KOPT-K1 (cell line): Measurements from ENCODE around the gene HEXB.

Experiments used
- H3K27ac ChIP-seq: fragments of 200-600 bp; sonication (generic); 2 replicates; pipeline ENCODE4 v1.5.1; 2016; ENCODE audit warnings: antibody characterized with exemption, mild to moderate bottlenecking, low read depth, low read length; ENCODE audit not compliant: poor library complexity, severe bottlenecking
- H3K36me3 ChIP-seq: fragments of 200-600 bp; sonication (generic); 2 replicates; pipeline ENCODE4 v1.5.1; 2017; ENCODE audit warnings: antibody characterized with exemption, mild to moderate bottlenecking, low read length, moderate library complexity; ENCODE audit not compliant: insufficient read depth
- H3K9me3 ChIP-seq: fragments of 200-600 bp; sonication (generic); 2 replicates; pipeline ENCODE4 v1.5.1; 2017; ENCODE audit warnings: antibody characterized with exemption, low read length, mild to moderate bottlenecking; ENCODE audit not compliant: insufficient read depth, poor library complexity, severe bottlenecking

The HEXB gene

DNA sequence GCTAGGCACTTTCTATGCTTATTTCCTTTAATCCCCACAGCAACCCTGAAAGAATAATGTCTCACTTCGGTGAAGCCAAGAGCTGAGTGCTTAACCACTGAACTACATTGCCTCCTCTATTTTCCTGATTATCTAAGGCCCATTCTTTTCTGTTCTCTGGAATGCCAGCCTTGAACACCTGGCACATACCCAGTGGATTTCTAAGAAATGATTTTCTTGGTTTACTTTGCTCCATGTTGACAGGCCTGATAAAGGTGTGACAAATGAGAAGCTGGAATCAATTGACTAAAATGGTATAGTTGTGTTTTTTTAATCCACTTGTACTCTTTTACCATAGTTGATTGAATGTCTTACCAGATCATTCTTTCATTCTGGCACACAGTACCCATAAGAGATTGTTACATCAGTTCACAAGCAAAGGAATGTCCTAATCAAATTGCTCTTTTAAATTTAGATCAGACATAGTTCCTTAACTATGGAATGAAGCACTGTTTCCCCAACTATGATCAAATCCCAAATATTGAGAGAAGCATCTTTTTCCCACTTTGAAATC is 35.5 kb upstream of the HEXB start:
- Histone ChIP-seq H3K27ac (no peak overlapping the region), H3K36me3 (no peaks in the 10 kb centered on the region), H3K9me3 (no peaks in the 10 kb centered on the region)

- H3K9me3 ChIP-seq: no peaks in the 10 kb centered on the region
- H3K36me3 ChIP-seq: no peaks in the 10 kb centered on the region
- H3K27ac ChIP-seq: no peak overlapping the region
Observed at GRCh38 chr5:74651710-74652109, 33.3 kb upstream of the HEXB start.

DNA sequence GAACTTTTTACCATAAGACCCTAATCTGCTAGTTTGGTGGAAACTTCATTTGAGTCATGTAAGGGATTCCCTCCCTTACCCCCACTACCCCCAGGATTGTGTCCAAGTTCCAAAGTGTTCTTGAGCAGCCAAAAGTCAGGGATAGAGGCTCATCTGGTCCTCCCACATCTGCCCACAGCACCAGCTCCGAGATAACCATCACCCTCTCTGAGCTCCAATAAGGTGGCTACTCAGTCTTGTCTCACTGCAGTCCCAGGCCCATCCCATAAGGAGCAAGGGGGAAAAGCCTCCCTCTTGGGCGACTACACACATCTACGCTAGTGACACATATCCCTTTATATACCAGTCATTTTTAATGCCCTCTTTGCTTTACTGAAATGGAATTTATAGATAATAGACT is 32.5 kb upstream of the HEXB start:
- H3K27ac ChIP-seq: no peak overlapping the region
- no peaks in the 10 kb centered on the region for H3K36me3 ChIP-seq
- no peaks in the 10 kb centered on the region for H3K9me3 ChIP-seq

DNA sequence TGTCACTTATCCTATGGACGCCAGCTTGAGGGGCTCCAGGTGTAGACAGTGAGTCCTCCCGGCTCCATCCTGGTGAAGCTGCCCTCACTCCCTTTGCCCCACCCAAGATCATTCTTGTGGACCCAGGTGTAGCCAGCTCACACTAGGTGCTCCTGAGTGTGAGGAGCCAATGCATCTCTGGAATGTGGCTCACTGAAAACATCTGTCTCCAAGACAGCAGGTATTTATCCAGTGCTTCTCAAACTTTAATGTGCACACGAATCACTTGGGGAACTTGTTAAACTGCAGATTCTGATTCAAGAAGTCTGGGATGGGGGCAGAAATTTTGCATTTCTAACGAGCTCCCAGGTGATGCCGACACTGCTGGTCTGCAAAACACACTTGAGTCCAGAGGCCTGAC is 31.0 kb upstream of the HEXB start:
- H3K36me3 ChIP-seq: no peaks in the 10 kb centered on the region

GRCh38 chr5:74655206-74655605 is 29.8 kb upstream of the HEXB start:
- no peak overlapping the region for H3K27ac ChIP-seq
- H3K36me3 ChIP-seq: no peaks in the 10 kb centered on the region
- H3K9me3 ChIP-seq: peaks cover 10% of the 10 kb centered on the region

More for the DNA sequence above, 31.0 kb upstream of the HEXB start:
- Histone ChIP-seq H3K9me3 (peaks cover 10% of the 10 kb centered on the region), H3K27ac (no peak overlapping the region)

- H3K36me3 ChIP-seq: no peaks in the 10 kb centered on the region
- peaks cover 10% of the 10 kb centered on the region for H3K9me3 ChIP-seq
- H3K27ac ChIP-seq: no peak overlapping the region
Observed at GRCh38 chr5:74655716-74656115, 29.3 kb upstream of the HEXB start.

DNA sequence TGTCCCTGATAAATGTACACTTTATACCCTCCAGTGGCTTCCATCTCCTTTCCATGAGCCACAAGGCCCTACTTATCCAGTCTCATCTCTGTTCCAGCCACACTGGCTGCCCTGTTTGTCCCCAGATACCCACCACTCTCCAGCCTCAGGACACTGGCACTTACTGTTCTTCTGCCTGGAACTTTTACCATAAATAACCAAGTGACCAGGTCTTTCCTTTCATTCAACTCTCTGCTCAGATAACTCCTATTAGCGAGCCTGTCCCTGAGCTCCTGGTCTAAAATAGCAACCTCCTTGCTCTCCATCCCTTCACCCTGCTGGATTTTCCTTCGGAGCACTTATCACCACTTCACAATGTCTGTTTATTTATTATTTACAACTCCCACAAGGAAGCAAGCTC is 27.9 kb upstream of the HEXB start:
- Histone ChIP-seq H3K36me3 (no peaks in the 10 kb centered on the region), H3K9me3 (peaks cover 10% of the 10 kb centered on the region), H3K27ac (no peak overlapping the region)

DNA sequence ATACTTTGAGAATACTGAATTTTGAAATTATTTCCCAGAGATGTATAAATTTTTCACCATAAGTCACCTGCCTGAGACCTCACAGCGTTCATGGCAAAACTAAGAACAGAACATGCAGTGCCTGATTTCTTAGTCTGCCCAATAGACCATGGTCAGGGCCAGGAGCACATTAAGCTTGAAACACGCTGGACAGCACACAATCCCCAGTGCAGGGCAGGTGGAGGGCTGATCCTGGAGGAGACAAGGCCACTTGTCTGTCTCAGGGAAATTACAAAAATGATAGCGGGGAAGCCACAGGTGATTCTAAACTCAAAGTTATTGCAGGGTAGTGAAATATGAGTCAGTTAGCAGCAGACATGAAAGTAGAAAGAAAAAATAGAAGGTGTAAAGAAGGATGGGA is 25.9 kb upstream of the HEXB start:
- H3K27ac ChIP-seq: no peak overlapping the region
- peaks cover 10% of the 10 kb centered on the region for H3K9me3 ChIP-seq
- no peaks in the 10 kb centered on the region for H3K36me3 ChIP-seq

GRCh38 chr5:74660140-74660539 is 24.9 kb upstream of the HEXB start:
- peaks cover 10% of the 10 kb centered on the region for H3K9me3 ChIP-seq
- H3K36me3 ChIP-seq: no peaks in the 10 kb centered on the region
- H3K27ac ChIP-seq: no peak overlapping the region

GRCh38 chr5:74660873-74661272 is 24.2 kb upstream of the HEXB start:
- H3K27ac ChIP-seq: no peak overlapping the region
- H3K36me3 ChIP-seq: no peaks in the 10 kb centered on the region

GRCh38 chr5:74664551-74664950 is 20.5 kb upstream of the HEXB start:
- Histone ChIP-seq H3K36me3 (no peaks in the 10 kb centered on the region), H3K9me3 (peaks cover 3% of the 10 kb centered on the region), H3K27ac (no peak overlapping the region)

More at GRCh38 chr5:74660873-74661272, 24.2 kb upstream of the HEXB start:
- peaks cover 10% of the 10 kb centered on the region for H3K9me3 ChIP-seq

DNA sequence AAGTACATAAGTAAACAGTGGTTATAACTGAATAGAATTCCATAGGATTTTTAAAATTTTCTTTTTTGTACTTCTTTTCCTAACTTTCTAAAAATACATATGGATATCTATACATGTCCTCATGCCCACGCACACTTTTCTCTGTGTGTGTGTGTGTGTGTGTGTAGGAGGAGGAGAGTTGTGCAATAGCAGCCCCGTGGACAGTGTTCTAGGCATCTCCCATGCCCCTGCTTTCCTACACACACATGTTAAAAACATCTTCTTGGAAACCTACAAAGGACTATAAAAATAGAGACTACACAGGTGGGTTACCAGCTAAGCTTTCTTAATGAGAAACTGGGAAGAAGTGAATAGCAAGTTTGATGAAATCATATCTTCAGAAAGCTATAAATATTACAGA is 19.8 kb upstream of the HEXB start:
- H3K36me3 ChIP-seq: no peaks in the 10 kb centered on the region

GRCh38 chr5:74665816-74666215 is 19.2 kb upstream of the HEXB start:
- Histone ChIP-seq H3K27ac (no peak overlapping the region), H3K36me3 (no peaks in the 10 kb centered on the region)

More for the DNA sequence above, 19.8 kb upstream of the HEXB start:
- Histone ChIP-seq H3K27ac (no peak overlapping the region), H3K9me3 (peaks cover 10% of the 10 kb centered on the region)

DNA sequence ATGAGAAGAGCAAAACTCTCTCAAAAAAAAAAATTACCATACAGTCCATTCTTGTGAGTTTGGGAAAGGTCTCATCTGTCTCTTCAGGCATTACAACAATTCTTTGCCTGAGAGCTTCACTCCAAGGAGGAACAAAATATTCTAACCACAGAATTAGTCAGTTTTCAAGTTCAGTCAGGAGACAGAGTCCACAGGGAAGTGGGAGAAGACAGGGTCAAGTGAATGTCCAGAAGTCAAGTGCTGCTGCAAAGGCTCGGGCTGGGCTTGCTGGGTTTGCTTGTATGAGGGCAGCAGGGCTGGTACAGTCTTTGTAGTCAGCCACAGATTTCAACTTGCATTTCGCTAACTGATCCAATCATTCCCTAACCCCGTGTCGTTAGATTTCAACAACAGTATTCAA is 17.6 kb upstream of the HEXB start:
- Histone ChIP-seq H3K9me3 (peaks cover 18% of the 10 kb centered on the region), H3K27ac (no peak overlapping the region), H3K36me3 (no peaks in the 10 kb centered on the region)

More at GRCh38 chr5:74665816-74666215, 19.2 kb upstream of the HEXB start:
- H3K9me3 ChIP-seq: peaks cover 15% of the 10 kb centered on the region

GRCh38 chr5:74669821-74670220 is 15.2 kb upstream of the HEXB start:
- no peaks in the 10 kb centered on the region for H3K36me3 ChIP-seq
- H3K9me3 ChIP-seq: peaks cover 18% of the 10 kb centered on the region
- no peak overlapping the region for H3K27ac ChIP-seq

GRCh38 chr5:74670396-74671038 is 14.5 kb upstream of the HEXB start:
- no peak overlapping the region for H3K27ac ChIP-seq
- H3K9me3 ChIP-seq: peaks cover 18% of the 10 kb centered on the region
- no peaks in the 10 kb centered on the region for H3K36me3 ChIP-seq
